GM21786 (cell line): ENCODE results near the gene VPS52.
"Not testable (repeated sequence)": the region's sequence is repeated elsewhere in the genome, so short reads cannot be mapped to it uniquely, and the experiment has no call there.

ENCODE experiments used
- ATAC-seq: cut with Tn5 transposase; IDR thresholded peaks from one replicate; pipeline ENCODE4 v1.9.1; 2021; ENCODE audit not compliant: unreplicated experiment

The VPS52 gene

GRCh38 chr6:33304216-33304615 is 32.5 kb upstream of the VPS52 start:
- no peak for ATAC-seq

- ATAC-seq = no peak
Observed at GRCh38 chr6:33301877-33302276, 30.2 kb upstream of the VPS52 start.

- ATAC-seq = peak; percentile 67
Observed at GRCh38 chr6:33299237-33299944, 27.7 kb upstream of the VPS52 start.

- peak; percentile 29 for ATAC-seq
Observed at GRCh38 chr6:33298773-33299236, 27.1 kb upstream of the VPS52 start, which contains the start of gene RGL2. TSS of gene RGL2 (minus strand) at chr6:33298942. CDS start at chr6:33298610, 332 bp downstream.

- ATAC-seq = no peak
Observed at GRCh38 chr6:33297956-33298772, 26.5 kb upstream of the VPS52 start.

GRCh38 chr6:33297406-33297955 is 25.8 kb upstream of the VPS52 start:
- ATAC-seq = no peak

- ATAC-seq = no peak
Observed at GRCh38 chr6:33296797-33297405, 25.2 kb upstream of the VPS52 start.

- no peak for ATAC-seq
Observed at GRCh38 chr6:33295621-33296369, 24.1 kb upstream of the VPS52 start.

- ATAC-seq = no peak
Observed at GRCh38 chr6:33294086-33294823, 22.6 kb upstream of the VPS52 start.

- no peak for ATAC-seq
Observed at GRCh38 chr6:33292996-33293682, 21.5 kb upstream of the VPS52 start.

GRCh38 chr6:33290459-33290858 is 18.8 kb upstream of the VPS52 start:
- no peak for ATAC-seq

GRCh38 chr6:33289784-33290315 is 18.2 kb upstream of the VPS52 start:
- no peak for ATAC-seq

GRCh38 chr6:33288921-33289783 is 17.5 kb upstream of the VPS52 start, which contains the start of the genes PFDN6 and WDR46:
TSS of gene PFDN6 (plus strand) at chr6:33289601. CDS start at chr6:33289857, 256 bp downstream.
TSS of gene WDR46 (minus strand) at chr6:33289239. CDS start at chr6:33289170, 69 bp downstream.
- ATAC-seq = peak; percentile 91

- ATAC-seq = no peak
Observed at GRCh38 chr6:33288141-33288920, 16.7 kb upstream of the VPS52 start.

GRCh38 chr6:33286946-33287914 is 15.6 kb upstream of the VPS52 start:
- no peak for ATAC-seq

GRCh38 chr6:33285214-33285613 is 13.5 kb upstream of the VPS52 start:
- ATAC-seq = not testable (repeated sequence)
